K562 (cell line): ENCODE results near the gene RSPH9. TPM values are rescaled to one million over a fixed set of nuclear protein-coding genes. Genes with fewer than 3 reads are reported as not detected.

Experiments used
- CHCHD3 ChIP-seq: fragments of 250-450 bp; sonication (Bioruptor Pico); IDR thresholded peaks from 2 replicates; pipeline ENCODE4 v2.1.2; 2022; ENCODE audit warnings: mild to moderate bottlenecking
- POLR2AphosphoS2 ChIP-seq: IDR thresholded peaks from 2 replicates; pipeline ENCODE4 v1.6.1; 2012; ENCODE audit warnings: low read length, improper control_type of control experiment
- ZFP36 ChIP-seq: fragments of 150-350 bp; IDR thresholded peaks from 2 replicates; pipeline ENCODE4 v1.6.1; 2018; ENCODE audit warnings: low read length, low read depth; ENCODE audit not compliant: partially characterized antibody
- polyA plus RNA-seq, 8 experiments: library from polyadenylated mRNA; depleted of rRNA in 4 of 8; stranded (reverse) in 5 of 8; unstranded in 3 of 8; fragments of >200 nt; fragmentation: Nextera tagmentation in 2 of 8; fragmentation: Illumina TruSeq in 1 of 8; extraction: Ambion mirVana in 2 of 8; extraction: Trizol in 1 of 8; gene quantifications; 2 replicates each; pipeline versions ENCODE4 v1.2.1 to v1.2.3, GENCODE V29; 2011 to 2014; ENCODE audit warnings: inconsistent platforms in 1 of 8, missing spikeins in 1 of 8
- total RNA-seq, 7 experiments: library from RNA; depleted of rRNA in 6 of 7; stranded (reverse); fragments of >200 nt in 6 of 7; fragmentation: Illumina TruSeq in 2 of 7; extraction: Trizol in 2 of 7; gene quantifications; 2 replicates each; pipeline versions ENCODE4 v1.2.1 to v1.2.3, GENCODE V29; 2011 to 2021; ENCODE audit warnings: low replicate concordance in 1 of 7
- TF ChIP-seq, protein P1 (sequence below): fragments of 250-450 bp; sonication (Bioruptor Pico); IDR thresholded peaks from 2 replicates; pipeline ENCODE4 v1.5.0; 2020; ENCODE audit warnings: mild to moderate bottlenecking, borderline replicate concordance
- TF ChIP-seq, protein P2 (sequence below): fragments of 250-450 bp; sonication (Bioruptor Pico); IDR thresholded peaks from 2 replicates; pipeline ENCODE4 v1.5.0; 2021
- TF ChIP-seq, protein P3 (sequence below), 2 experiments: fragments of 450-650 bp; conservative IDR thresholded peaks; 2 replicates each; pipeline ENCODE4 v1.6.1; 2017; ENCODE audit warnings: mild to moderate bottlenecking in 2 of 2, moderate library complexity in 2 of 2

Gene RSPH9
- total and polyA plus RNA-seq, 9 of the 15 experiments (the other 6 are each of a cell fraction or from before 2014, with no cell fraction given) = 0.05 to 0.60 (median 0.39) TPM; not detected in 6

DNA sequence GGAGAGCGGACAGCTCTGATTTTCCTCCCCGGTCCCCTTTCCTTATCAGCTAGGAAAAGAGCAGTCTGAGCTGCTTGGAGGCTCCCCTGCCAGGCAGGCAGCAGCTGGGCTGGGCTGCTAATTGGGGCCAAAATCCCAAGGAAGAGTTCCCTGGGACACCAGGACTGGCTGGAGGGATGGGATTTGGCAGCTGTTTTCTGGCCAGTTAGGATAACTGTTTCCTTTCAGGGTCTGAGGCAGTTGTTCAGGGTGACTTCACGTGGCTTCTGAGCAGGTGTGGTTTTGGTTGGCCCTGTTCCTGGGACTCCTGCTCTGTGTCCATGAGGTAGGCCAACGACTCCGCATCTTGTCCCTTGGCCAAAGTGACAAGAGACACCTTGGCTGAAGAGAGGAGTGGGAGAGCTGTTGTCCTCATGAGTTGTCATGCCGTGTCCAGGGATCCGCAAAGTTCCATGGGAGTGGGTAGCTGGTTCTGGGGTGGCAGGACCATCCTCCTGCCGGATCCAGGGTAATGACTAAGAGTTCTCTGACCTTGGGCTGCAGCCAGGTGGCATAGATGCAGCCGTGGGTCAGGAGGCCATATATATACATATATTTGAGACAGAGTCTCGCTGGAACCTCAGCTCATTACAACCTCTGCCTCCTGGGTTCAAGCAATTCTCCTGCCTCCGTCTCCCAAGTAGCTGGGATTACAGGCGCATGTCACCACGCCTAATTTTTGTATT is 21.5 kb downstream of the RSPH9 start (continued):
- TF ChIP-seq ZFP36 (no peak), POLR2AphosphoS2 (no peak), CHCHD3 (no peak)
- TF ChIP-seq, protein P1, sequence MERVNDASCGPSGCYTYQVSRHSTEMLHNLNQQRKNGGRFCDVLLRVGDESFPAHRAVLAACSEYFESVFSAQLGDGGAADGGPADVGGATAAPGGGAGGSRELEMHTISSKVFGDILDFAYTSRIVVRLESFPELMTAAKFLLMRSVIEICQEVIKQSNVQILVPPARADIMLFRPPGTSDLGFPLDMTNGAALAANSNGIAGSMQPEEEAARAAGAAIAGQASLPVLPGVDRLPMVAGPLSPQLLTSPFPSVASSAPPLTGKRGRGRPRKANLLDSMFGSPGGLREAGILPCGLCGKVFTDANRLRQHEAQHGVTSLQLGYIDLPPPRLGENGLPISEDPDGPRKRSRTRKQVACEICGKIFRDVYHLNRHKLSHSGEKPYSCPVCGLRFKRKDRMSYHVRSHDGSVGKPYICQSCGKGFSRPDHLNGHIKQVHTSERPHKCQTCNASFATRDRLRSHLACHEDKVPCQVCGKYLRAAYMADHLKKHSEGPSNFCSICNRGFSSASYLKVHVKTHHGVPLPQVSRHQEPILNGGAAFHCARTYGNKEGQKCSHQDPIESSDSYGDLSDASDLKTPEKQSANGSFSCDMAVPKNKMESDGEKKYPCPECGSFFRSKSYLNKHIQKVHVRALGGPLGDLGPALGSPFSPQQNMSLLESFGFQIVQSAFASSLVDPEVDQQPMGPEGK (CRISPR knock-in tag) = no peak
- TF ChIP-seq, protein P2, sequence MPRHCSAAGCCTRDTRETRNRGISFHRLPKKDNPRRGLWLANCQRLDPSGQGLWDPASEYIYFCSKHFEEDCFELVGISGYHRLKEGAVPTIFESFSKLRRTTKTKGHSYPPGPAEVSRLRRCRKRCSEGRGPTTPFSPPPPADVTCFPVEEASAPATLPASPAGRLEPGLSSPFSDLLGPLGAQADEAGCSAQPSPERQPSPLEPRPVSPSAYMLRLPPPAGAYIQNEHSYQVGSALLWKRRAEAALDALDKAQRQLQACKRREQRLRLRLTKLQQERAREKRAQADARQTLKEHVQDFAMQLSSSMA = no peak
- TF ChIP-seq, protein P3, sequence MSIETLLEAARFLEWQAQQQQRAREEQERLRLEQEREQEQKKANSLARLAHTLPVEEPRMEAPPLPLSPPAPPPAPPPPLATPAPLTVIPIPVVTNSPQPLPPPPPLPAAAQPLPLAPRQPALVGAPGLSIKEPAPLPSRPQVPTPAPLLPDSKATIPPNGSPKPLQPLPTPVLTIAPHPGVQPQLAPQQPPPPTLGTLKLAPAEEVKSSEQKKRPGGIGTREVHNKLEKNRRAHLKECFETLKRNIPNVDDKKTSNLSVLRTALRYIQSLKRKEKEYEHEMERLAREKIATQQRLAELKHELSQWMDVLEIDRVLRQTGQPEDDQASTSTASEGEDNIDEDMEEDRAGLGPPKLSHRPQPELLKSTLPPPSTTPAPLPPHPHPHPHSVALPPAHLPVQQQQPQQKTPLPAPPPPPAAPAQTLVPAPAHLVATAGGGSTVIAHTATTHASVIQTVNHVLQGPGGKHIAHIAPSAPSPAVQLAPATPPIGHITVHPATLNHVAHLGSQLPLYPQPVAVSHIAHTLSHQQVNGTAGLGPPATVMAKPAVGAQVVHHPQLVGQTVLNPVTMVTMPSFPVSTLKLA (conservative IDR thresholded peaks at IDR 0.05) = no peak
